GM19328 (cell line): Measurements from ENCODE around the gene BCL2A1.
"Not testable (repeated sequence)": the region's sequence is repeated elsewhere in the genome, so short reads cannot be mapped to it uniquely, and the experiment has no call there.

Experiments used
- ATAC-seq: cut with Tn5 transposase; IDR thresholded peaks from one replicate; pipeline ENCODE4 v1.9.1; 2021; ENCODE audit warnings: mild to moderate bottlenecking, moderate library complexity; ENCODE audit not compliant: unreplicated experiment

The BCL2A1 gene

DNA sequence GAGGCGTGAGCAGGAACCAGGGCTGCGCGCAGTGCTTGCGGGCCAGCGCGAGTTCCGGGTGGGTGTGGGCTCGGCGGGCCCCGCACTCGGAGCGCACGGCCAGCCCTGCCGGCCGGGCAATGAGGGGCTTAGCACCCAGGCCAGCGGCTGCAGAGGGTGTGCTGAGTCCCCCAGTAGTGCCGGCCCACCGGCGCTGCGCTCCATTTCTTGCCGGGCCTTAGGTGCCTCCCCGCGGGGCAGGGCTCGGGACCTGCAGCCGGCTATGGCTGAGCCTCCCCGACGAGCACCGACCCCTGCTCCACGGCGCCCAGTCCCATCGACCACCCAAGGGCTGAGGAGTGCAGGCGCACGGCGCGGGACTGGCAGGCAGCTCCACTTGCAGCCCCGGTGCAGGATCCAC is 44.9 kb downstream of the BCL2A1 start:
- not testable (repeated sequence) for ATAC-seq

GRCh38 chr15:79924379-79924778 is 46.6 kb downstream of the BCL2A1 start:
- no peak for ATAC-seq

GRCh38 chr15:79923515-79924169 is 47.4 kb downstream of the BCL2A1 start:
- peak; percentile 94 for ATAC-seq

- peak; percentile 34 for ATAC-seq
Observed at GRCh38 chr15:79923079-79923514, 47.9 kb downstream of the BCL2A1 start.

GRCh38 chr15:79922512-79923078 is 48.4 kb downstream of the BCL2A1 start:
- no peak for ATAC-seq

DNA sequence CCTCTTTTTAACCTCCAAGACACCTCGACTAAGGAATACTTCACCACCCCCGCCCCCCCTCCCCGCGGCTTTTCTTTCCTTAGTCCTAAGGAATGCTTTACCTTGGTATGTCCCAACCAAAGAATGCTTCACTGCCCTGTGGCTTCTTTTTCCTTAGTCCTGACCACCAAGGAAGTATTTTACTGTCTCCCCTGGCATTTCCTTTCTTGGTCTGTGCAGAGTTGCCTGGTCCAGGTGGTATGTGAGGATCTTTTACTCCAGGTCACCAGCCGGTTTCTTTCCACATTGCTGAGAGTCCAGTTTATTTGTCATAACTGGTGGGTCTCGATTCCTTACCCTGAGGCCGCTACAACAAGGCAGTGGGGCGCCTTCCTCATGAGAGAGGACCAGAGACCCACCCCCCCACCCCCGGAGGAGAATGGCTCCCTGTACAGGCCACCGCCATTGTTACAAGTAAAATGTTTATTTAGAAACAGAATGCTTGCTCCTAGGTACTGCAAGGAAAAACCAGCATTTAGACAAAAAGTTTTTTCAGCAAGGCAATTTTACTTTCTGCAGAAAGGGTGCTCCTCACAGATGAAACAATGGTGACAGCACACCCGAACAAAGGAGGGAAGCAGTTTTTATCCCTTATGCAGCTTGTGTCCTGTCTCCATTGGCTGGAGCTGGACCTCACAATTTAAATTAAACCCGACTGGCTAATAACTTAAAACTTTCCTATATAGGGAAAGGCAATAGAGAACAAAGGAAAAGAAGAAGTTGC is 51.1 kb downstream of the BCL2A1 start:
- no peak for ATAC-seq

DNA sequence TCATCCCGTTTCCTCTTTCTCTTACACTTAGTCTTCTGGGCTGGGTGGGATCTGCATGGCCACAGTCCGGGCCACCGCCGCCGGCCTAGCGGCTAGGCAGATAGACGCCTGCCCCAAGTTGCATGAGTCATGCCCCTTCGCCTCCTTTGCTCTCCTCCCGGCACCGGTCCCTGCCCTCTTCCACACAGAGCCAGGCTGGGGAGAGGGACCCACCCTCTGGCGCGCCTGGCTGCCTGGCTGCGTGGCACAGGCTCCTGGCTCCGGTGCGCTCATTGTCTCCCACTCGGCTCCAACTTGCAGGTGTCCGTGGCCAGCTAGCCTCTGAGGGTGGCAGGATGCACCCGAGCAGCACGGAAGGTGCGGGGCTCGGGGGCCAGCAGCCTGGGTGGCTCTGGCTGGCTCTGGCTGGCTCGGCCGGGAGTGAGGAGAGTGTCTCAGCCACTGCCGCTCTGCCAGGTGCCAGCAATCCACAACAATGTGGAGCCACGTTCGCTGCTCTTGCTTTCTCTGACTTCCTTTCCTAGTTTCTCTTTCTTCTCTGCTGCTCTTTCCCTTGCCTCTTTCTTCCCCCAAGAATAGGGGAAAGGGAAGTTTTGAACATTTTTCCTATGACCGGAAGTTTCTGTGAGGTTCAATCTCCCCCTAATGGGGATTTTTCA is 51.8 kb downstream of the BCL2A1 start:
- no peak for ATAC-seq

DNA sequence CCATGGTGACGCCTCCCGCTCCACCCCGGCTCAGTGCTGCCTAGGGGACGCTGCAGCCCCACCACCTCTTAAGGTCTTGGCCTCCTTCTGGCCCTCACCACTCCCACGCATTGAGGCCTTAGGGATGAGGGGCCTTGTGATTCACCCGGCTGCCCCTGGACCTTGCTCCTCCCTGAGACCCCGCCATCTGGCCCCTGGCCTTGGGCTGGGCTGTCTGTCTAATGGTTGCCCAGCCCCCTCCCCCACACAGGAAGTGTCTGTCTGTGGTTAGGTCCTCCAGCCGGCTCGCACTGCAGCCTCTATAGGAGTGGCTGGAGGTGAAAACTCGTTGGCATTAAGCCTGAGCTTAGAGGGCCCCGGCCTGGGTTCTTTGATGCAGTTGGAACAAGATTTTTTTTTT is 52.7 kb downstream of the BCL2A1 start:
- ATAC-seq: no peak

GRCh38 chr15:79916502-79917132 is 54.4 kb downstream of the BCL2A1 start:
- ATAC-seq: no peak

- ATAC-seq: not testable (repeated sequence)
Observed at GRCh38 chr15:79915776-79916501, 55.1 kb downstream of the BCL2A1 start.

DNA sequence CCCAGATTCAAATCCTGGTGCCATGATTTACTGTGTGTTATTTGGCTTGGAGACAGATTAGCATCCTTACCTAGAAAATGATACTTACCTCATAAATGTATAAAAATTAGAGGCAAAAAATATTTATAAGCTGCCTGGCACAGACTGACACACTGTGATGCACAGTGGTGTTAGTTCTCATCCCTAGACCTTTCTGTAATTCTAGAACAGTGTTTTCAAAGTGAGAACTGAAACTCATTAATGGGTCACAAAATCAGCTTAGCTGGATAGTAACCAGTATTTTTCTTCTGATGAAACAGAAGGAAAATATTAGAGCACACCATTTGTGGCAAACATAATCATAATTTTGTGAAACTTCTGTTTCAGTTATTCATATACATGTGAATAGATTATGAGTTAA is 56.3 kb downstream of the BCL2A1 start:
- ATAC-seq: no peak
